Tibial nerve (tissue), 4 donors: Measurements from ENCODE around the gene STAT1. TPM values are rescaled to one million over a fixed set of nuclear protein-coding genes. Genes with fewer than 3 reads are reported as not detected.

Experiments used
- DNase-seq, 2 donors: peaks; one replicate each; pipeline ENCODE4 v3.0.0-alpha.2; 2019; ENCODE audit warnings: low spot score in 2 of 2
- H3K27ac ChIP-seq, 4 donors: fragments of 200-600 bp; sonication (generic) in 3 of 4; one replicate each; pipeline ENCODE4 v1.5.1; 2017 to 2019; ENCODE audit warnings: mild to moderate bottlenecking in 1 of 4
- H3K27me3 ChIP-seq, 2 donors: fragments of 200-600 bp; sonication (generic) in 1 of 2; one replicate each; pipeline versions ENCODE4 v1.5.1 to v1.6.0; 2017 to 2019
- H3K36me3 ChIP-seq, 3 donors: fragments of 200-600 bp; sonication (generic); one replicate each; pipeline ENCODE4 v1.5.1; 2018 to 2019
- H3K4me1 ChIP-seq, 4 donors: fragments of 200-600 bp; sonication (generic) in 3 of 4; one replicate each; pipeline ENCODE4 v1.5.1; 2017 to 2019
- H3K4me3 ChIP-seq, 4 donors: fragments of 200-600 bp; sonication (generic) in 3 of 4; one replicate each; pipeline ENCODE4 v1.5.1; 2017 to 2019; ENCODE audit warnings: mild to moderate bottlenecking in 1 of 4, moderate library complexity in 1 of 4
- H3K9me3 ChIP-seq, 4 donors: fragments of 200-600 bp; sonication (generic) in 3 of 4; one replicate each; pipeline ENCODE4 v1.5.1; 2017 to 2019
- EP300 ChIP-seq, 2 donors: sonication (generic); formaldehyde crosslinking; IDR thresholded peaks; one replicate each; pipeline ENCODE4 v1.6.1; 2017; ENCODE audit warnings: antibody characterized with exemption in 2 of 2, mild to moderate bottlenecking in 1 of 2
- POLR2A ChIP-seq, 2 donors: fragments of 450-650 bp; IDR thresholded peaks; one replicate each; pipeline ENCODE4 v1.6.1; 2017; ENCODE audit warnings: antibody characterized with exemption in 2 of 2, mild to moderate bottlenecking in 2 of 2, moderate library complexity in 2 of 2
- WGBS, 2 donors: methylation state at CpG; one replicate each; pipeline ENCODE4 v1.1.5; 2018; 5-methylcytosine and 5-hydroxymethylcytosine counted together
- total RNA-seq, 4 donors: library from RNA; depleted of rRNA; stranded (reverse); fragments of >200 nt; gene quantifications; one replicate each; pipeline ENCODE4 v1.1.0, GENCODE V29; 2016
- TF ChIP-seq, protein P1 (sequence below), 5 experiments: fragments of 200-600 bp in 3 of 5; fragments of 450-650 bp in 2 of 5; sonication (generic) in 3 of 5; IDR thresholded peaks; one replicate each; pipeline ENCODE4 v1.5.1; 2016 to 2019; ENCODE audit warnings: antibody characterized with exemption in 5 of 5, mild to moderate bottlenecking in 3 of 5, moderate library complexity in 2 of 5

STAT1 gene
- 10 to 100 TPM; 40.2 to 73.9 (median 65.6) TPM for total RNA-seq

GRCh38 chr2:191013932-191014652, at the start of gene STAT1:
Gene STAT1 (minus strand): TSS chr2:191014171. CDS start chr2:191010003, 4,168 bp downstream.
- TF ChIP-seq, protein P1, sequence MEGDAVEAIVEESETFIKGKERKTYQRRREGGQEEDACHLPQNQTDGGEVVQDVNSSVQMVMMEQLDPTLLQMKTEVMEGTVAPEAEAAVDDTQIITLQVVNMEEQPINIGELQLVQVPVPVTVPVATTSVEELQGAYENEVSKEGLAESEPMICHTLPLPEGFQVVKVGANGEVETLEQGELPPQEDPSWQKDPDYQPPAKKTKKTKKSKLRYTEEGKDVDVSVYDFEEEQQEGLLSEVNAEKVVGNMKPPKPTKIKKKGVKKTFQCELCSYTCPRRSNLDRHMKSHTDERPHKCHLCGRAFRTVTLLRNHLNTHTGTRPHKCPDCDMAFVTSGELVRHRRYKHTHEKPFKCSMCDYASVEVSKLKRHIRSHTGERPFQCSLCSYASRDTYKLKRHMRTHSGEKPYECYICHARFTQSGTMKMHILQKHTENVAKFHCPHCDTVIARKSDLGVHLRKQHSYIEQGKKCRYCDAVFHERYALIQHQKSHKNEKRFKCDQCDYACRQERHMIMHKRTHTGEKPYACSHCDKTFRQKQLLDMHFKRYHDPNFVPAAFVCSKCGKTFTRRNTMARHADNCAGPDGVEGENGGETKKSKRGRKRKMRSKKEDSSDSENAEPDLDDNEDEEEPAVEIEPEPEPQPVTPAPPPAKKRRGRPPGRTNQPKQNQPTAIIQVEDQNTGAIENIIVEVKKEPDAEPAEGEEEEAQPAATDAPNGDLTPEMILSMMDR (IDR thresholded peaks at IDR 0.05): peak in 3 of 5 experiments; percentile 20 to 67 (median 51)
- peak; percentile 83 to 95 for TF ChIP-seq POLR2A (IDR thresholded peaks at IDR 0.05)
- peak; percentile 97 to 98 for TF ChIP-seq EP300 (IDR thresholded peaks at IDR 0.05)
- H3K27me3 ChIP-seq: no peaks in the 10 kb centered on the region
- 0% methylated on average over 33 to 50 of the region's 68 CpGs for WGBS, 2 donors
- peaks cover 0 to 44% (median 20%) of the 10 kb centered on the region in 4 donors for H3K4me1 ChIP-seq
- peak within 1 kb of the TSS; percentile 77 to 97 (median 92) for H3K4me3 ChIP-seq
- no peaks in the 10 kb centered on the region for H3K9me3 ChIP-seq
- DNase-seq: peak; percentile 86
- peak within 1 kb of the TSS; percentile 83 to 97 (median 90) for H3K27ac ChIP-seq
- peaks cover 0 to 4% (median 3%) of the 10 kb centered on the region in 3 donors for H3K36me3 ChIP-seq

GRCh38 chr2:191063584-191063983, 49.6 kb upstream of the STAT1 start:
- no peaks in the 10 kb centered on the region for H3K27me3 ChIP-seq
- no peak overlapping the region for H3K4me3 ChIP-seq
- peaks cover 0 to 7% (median 2%) of the 10 kb centered on the region in 4 donors for H3K4me1 ChIP-seq
- H3K36me3 ChIP-seq: no peaks in the 10 kb centered on the region
- H3K27ac ChIP-seq: no peak overlapping the region
- WGBS, 2 donors: 87 to 88% methylated on average over 1 of the region's 1 CpG
- H3K9me3 ChIP-seq: no peaks in the 10 kb centered on the region
- no peak for DNase-seq
- TF ChIP-seq EP300 (IDR thresholded peaks at IDR 0.05) (no peak), POLR2A (IDR thresholded peaks at IDR 0.05) (no peak)
- TF ChIP-seq, protein P1 (IDR thresholded peaks at IDR 0.05): no peak

DNA sequence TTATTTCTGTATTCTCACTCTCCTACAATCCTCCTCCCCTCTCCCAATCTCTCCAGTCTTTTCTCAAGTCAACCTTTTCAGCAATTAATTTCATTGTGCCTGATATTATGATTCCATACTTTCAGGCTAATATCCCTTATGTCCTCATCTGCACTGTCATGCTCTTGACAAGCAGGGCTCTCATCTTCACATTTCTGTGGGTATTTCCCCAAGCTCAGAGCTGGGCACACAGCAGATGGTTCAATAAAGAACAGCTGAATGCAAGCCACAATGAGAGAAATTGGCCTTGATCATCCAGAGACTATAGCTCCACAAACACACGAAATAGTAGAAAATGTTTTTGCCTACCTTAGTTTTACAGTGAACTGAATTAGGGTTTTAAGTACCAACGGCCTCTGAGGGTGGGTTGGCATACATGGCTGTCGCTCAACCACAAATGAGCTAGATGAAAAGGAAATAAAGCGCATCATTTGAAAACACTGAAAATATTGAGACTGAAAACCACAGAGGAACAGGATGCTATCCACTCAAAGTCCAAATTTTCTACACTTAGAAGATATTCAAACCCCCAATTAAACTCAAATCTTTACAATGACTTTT, 47.5 kb upstream of the STAT1 start:
- H3K4me1 ChIP-seq: peaks cover 0 to 5% (median under 1%) of the 10 kb centered on the region in 4 donors
- no peak overlapping the region for H3K4me3 ChIP-seq
- no peak overlapping the region for H3K27ac ChIP-seq
- H3K9me3 ChIP-seq: no peaks in the 10 kb centered on the region
- no peaks in the 10 kb centered on the region for H3K27me3 ChIP-seq
- H3K36me3 ChIP-seq: no peaks in the 10 kb centered on the region
- 92 to 94% methylated on average over 4 of the region's 4 CpGs for WGBS, 2 donors
- TF ChIP-seq, protein P1 (IDR thresholded peaks at IDR 0.05): no peak
- no peak for TF ChIP-seq POLR2A (IDR thresholded peaks at IDR 0.05)
- TF ChIP-seq EP300 (IDR thresholded peaks at IDR 0.05): no peak
- DNase-seq: no peak

DNA sequence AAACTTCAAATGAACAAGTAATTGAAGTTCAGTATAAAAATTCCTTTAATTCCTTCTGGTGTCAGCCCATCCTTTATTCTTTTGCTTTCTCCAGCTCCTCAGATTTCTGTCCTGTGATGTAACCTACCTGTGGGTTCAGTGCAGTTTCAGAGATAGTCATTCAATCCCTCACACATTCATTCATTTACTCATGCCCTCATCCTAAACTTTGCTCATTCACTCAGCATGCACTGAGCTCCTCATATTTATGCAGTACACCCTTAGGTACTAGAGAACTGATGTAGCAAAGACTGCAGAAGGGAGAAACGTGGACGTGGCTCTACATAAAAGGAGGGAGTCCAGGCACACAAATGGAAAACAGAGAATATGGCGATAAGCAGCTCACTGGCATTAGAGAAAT, 45.3 kb upstream of the STAT1 start:
- Histone ChIP-seq H3K4me1 (no peaks in the 10 kb centered on the region), H3K27ac (no peak overlapping the region), H3K9me3 (no peaks in the 10 kb centered on the region), H3K27me3 (no peaks in the 10 kb centered on the region), H3K4me3 (no peak overlapping the region), H3K36me3 (no peaks in the 10 kb centered on the region)
- 81 to 93% methylated on average over 3 of the region's 3 CpGs for WGBS, 2 donors
- DNase-seq: no peak
- TF ChIP-seq POLR2A (IDR thresholded peaks at IDR 0.05) (no peak), EP300 (IDR thresholded peaks at IDR 0.05) (no peak)
- TF ChIP-seq, protein P1 (IDR thresholded peaks at IDR 0.05): no peak

DNA sequence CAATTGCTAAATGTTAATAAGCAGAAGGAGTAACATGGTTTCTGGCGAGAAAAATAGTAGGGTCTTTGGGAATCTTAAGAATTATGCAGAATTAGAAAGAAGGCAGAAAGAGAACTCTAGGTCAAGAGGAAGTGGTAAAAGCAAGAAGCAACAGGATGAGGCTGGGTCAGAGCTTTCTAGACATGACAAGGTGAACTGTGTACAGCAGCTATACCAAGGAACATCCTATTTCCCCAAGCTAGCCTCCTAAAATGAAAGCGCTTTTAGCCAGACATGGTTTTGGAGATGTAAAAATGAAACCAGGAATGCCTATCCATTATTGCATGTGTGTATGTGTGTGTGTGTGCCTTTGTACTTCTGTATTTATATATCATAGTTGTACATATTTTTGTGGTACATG, 42.3 kb upstream of the STAT1 start:
- no peak overlapping the region for H3K4me3 ChIP-seq
- TF ChIP-seq, protein P1 (IDR thresholded peaks at IDR 0.05): no peak
- TF ChIP-seq POLR2A (IDR thresholded peaks at IDR 0.05) (no peak), EP300 (IDR thresholded peaks at IDR 0.05) (no peak)
- no peak for DNase-seq
- no peaks in the 10 kb centered on the region for H3K9me3 ChIP-seq
- peaks cover 0 to 16% (median 0%) of the 10 kb centered on the region in 4 donors for H3K4me1 ChIP-seq
- WGBS, 2 donors: 84 to 87% methylated on average over 2 of the region's 2 CpGs
- no peaks in the 10 kb centered on the region for H3K27me3 ChIP-seq
- no peak overlapping the region for H3K27ac ChIP-seq
- H3K36me3 ChIP-seq: no peaks in the 10 kb centered on the region
